Lower leg skin (tissue), 3 donors: ENCODE results near the gene VDR.

Experiments
- POLR2A ChIP-seq, 2 donors: fragments of 450-650 bp; IDR thresholded peaks; one replicate each; pipeline ENCODE4 v1.6.1; 2016 to 2017; ENCODE audit warnings: antibody characterized with exemption in 2 of 2, mild to moderate bottlenecking in 1 of 2, moderate library complexity in 1 of 2
- TF ChIP-seq, protein P1 (sequence below), 3 donors: fragments of 450-650 bp; IDR thresholded peaks; one replicate each; pipeline ENCODE4 v1.5.1; 2016; ENCODE audit warnings: antibody characterized with exemption in 3 of 3, mild to moderate bottlenecking in 3 of 3, moderate library complexity in 2 of 3

DNA sequence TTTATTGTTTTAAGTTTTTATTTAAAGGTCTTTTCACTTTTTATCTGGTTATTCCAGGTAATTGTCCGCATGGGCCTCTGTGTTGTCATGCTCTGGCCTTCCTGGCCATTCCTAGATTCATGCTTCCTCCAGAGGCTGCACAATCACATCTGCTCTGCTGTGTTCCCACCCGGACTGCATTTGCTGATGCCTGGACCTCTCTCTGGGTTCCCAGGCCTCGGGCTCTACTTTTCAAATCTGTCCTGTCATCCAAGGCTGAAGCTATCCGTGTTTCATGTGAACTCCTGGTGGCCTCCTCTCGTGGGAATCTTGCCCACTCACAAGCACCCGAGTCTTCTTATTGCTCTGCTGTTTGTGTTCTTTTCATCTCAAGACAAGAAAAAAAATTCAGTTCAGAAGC lies 16.1 kb upstream of the VDR start:
- TF ChIP-seq, protein P1, sequence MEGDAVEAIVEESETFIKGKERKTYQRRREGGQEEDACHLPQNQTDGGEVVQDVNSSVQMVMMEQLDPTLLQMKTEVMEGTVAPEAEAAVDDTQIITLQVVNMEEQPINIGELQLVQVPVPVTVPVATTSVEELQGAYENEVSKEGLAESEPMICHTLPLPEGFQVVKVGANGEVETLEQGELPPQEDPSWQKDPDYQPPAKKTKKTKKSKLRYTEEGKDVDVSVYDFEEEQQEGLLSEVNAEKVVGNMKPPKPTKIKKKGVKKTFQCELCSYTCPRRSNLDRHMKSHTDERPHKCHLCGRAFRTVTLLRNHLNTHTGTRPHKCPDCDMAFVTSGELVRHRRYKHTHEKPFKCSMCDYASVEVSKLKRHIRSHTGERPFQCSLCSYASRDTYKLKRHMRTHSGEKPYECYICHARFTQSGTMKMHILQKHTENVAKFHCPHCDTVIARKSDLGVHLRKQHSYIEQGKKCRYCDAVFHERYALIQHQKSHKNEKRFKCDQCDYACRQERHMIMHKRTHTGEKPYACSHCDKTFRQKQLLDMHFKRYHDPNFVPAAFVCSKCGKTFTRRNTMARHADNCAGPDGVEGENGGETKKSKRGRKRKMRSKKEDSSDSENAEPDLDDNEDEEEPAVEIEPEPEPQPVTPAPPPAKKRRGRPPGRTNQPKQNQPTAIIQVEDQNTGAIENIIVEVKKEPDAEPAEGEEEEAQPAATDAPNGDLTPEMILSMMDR (IDR thresholded peaks at IDR 0.05): no peak
- no peak for TF ChIP-seq POLR2A (IDR thresholded peaks at IDR 0.05)
